GM12892 (cell line): ENCODE results near the gene POU2AF1.

Source experiments
- POLR2A ChIP-seq: IDR thresholded peaks from 2 replicates; pipeline ENCODE4 v1.6.1; 2011; ENCODE audit warnings: low read depth, low read length, control low read depth
- POLR2AphosphoS5 ChIP-seq: IDR thresholded peaks from 2 replicates; pipeline ENCODE4 v1.6.1; 2011; ENCODE audit warnings: low read depth, low read length, control low read depth
- TAF1 ChIP-seq: IDR thresholded peaks from 2 replicates; pipeline ENCODE4 v1.6.1; 2011; ENCODE audit warnings: low read depth, mild to moderate bottlenecking, control low read depth, low read length, borderline replicate concordance

GRCh38 chr11:111405551-111405950 lies 26.5 kb upstream of the POU2AF1 start:
- no peak for TF ChIP-seq POLR2AphosphoS5
- TF ChIP-seq POLR2A: no peak
- no peak for TF ChIP-seq TAF1
